NB4 (cell line): ENCODE data around the gene KRTAP3-1.

ENCODE experiments used
- DNase-seq: peaks from one replicate; pipeline ENCODE4 v3.0.0; 2010; ENCODE audit warnings: low read depth
- H3K4me3 ChIP-seq: one replicate; pipeline ENCODE4 v1.5.1; 2011; ENCODE audit warnings: mild to moderate bottlenecking, low read depth, low read length, moderate library complexity
- CTCF ChIP-seq: IDR thresholded peaks from one replicate; pipeline ENCODE4 v1.5.1; 2012; ENCODE audit warnings: low read depth, low read length
- MAX ChIP-seq: IDR thresholded peaks from 2 replicates; pipeline ENCODE4 v1.6.1; 2011; ENCODE audit warnings: low read depth, low read length
- MYC ChIP-seq: IDR thresholded peaks from 2 replicates; pipeline ENCODE4 v1.6.1; 2011; ENCODE audit warnings: low read depth, low read length
- POLR2A ChIP-seq: IDR thresholded peaks from 2 replicates; pipeline ENCODE4 v1.6.1; 2011; ENCODE audit warnings: mild to moderate bottlenecking; ENCODE audit not compliant: insufficient read length; ENCODE audit errors: extremely low read depth

KRTAP3-1 gene

DNA sequence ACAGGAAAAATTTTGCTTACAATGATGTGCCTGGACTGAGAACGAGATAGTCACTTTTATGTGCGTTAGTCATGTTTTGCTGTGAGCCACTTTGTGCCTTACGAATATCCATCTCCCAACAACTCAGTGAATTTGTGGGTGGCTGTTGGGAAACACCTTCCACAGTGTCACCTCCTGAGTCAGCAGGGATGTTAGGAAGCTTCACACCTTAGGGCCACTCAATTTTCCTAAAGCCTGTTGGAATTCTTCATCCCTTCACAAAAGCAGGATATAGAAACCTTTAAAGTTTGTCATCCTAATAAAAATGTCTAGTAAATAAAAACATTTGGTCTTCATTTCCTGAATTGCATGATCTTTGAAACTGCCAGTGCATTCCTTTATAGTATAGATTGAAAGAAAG lies 4.3 kb upstream of the KRTAP3-1 start:
- TF ChIP-seq CTCF (no peak), POLR2A (no peak), MYC (no peak), MAX (no peak)
- no peak overlapping the region for H3K4me3 ChIP-seq
- DNase-seq: no peak

GRCh38 chr17:41012326-41013120 lies 3.6 kb upstream of the KRTAP3-1 start:
- DNase-seq: no peak
- H3K4me3 ChIP-seq: no peak overlapping the region
- TF ChIP-seq POLR2A: no peak
- TF ChIP-seq CTCF: no peak
- TF ChIP-seq MYC: no peak
- TF ChIP-seq MAX: no peak

DNA sequence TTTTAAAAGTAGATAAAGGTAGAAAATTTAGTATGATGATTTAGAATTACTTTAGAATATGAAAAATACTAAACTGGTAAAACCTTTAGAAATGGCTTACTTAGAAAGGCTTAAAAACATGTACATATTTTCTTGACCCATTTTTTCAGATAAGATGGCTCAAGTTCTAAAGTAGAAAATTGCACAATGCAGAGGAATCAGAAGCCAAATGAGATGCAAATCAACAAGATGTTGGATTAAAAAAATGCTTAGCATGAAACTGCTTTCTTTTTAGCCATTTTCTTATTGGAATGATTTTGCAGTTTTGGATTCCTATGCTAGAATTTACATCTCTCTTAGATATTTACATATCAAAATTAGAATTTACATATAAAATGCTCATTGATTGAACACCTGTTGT lies 1.5 kb upstream of the KRTAP3-1 start:
- no peak for TF ChIP-seq MYC
- TF ChIP-seq POLR2A: no peak
- TF ChIP-seq CTCF: no peak
- TF ChIP-seq MAX: no peak

GRCh38 chr17:41009936-41010335 lies 1.0 kb upstream of the KRTAP3-1 start:
- no peak for DNase-seq
- TF ChIP-seq CTCF: no peak
- TF ChIP-seq POLR2A: no peak
- TF ChIP-seq MYC: no peak
- TF ChIP-seq MAX: no peak

More for the DNA sequence above, 1.5 kb upstream of the KRTAP3-1 start:
- no peak for DNase-seq
- no peak overlapping the region for H3K4me3 ChIP-seq

DNA sequence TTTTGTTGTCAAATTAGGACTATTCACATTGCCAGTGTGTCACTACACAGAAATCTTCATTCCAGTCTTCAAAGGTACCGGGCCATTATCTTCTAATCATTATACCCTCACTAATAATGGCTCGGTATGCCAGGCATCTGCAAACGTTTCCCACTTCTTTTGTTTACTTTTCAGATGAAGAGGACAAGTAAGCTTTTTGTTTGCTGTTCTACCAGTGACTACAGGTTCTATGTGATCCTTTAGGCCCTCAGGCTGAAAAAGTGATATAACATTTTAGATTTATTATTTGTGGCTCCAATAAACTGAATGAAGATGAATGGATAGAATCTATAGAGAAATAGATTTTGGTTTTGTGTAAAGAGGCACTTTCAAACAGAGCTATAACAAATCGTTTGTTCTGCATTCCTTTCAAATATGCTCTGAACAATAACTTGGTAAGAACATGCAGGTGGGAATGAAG lies 403 bp upstream of the KRTAP3-1 start:
- TF ChIP-seq MYC (no peak), MAX (no peak), POLR2A (no peak), CTCF (no peak)
- no peak overlapping the region for H3K4me3 ChIP-seq
- no peak for DNase-seq

More at GRCh38 chr17:41009936-41010335, 1.0 kb upstream of the KRTAP3-1 start:
- no peak overlapping the region for H3K4me3 ChIP-seq
